Measurements from ENCODE around the gene HECW1. TPM values are rescaled to one million over a fixed set of nuclear protein-coding genes. Genes with fewer than 3 reads are reported as not detected.

HECW1 gene
- total and polyA plus RNA-seq, 10 of the 15 experiments (the other 5 are each of a cell fraction or from before 2014, with no cell fraction given): under 0.01 to 0.31 (median 0.04) TPM; not detected in 3

GRCh38 chr7:43437001-43437400, 324.6 kb downstream of the HECW1 start:
- H3K4me1 ChIP-seq (ENCODE audit: control insufficient read depth, insufficient read depth, low read length): no peaks in the 10 kb centered on the region
- no peaks in the 10 kb centered on the region for H3K79me2 ChIP-seq (ENCODE audit: control insufficient read depth, insufficient read depth, low read length)
- no peak for DNase-seq (ENCODE audit: low read depth, low spot score)
- ATAC-seq: no peak
- WGBS (ENCODE audit: insufficient coverage, insufficient replicate concordance, low lambda C conversion rate, missing lambda C conversion rate): 55% methylated on average over 5 of the region's 5 CpGs
- no peak overlapping the region for H3K4me3 ChIP-seq
- POLR2A ChIA-PET: no interaction called here
- no peak overlapping the region for H3K27ac ChIP-seq (ENCODE audit: control insufficient read depth, insufficient read depth)
- no peak for FAIRE-seq
- SMC1A ChIA-PET (ENCODE audit: uncharacterized antibody, unreplicated experiment): no interaction called here
- intact Hi-C loops (cut with micrococcal nuclease; ENCODE audit: unreplicated experiment) (loop anchor here (5.0 kb wide), 1 partner anchor 120 kb away; no protein-coding TSS in a partner anchor), in situ Hi-C loops (cut with MboI) (no loop called here)
- H3K9ac ChIP-seq (ENCODE audit: control insufficient read depth, insufficient read depth, low read length): no peak overlapping the region
- no peaks in the 10 kb centered on the region for H3K36me3 ChIP-seq (ENCODE audit: control insufficient read depth in 2 of 2, insufficient read depth in 2 of 2, low read length in 1 of 2)
- no peaks in the 10 kb centered on the region for H3K9me3 ChIP-seq (replicated peaks; ENCODE audit: control insufficient read depth, insufficient read depth, low read length)
- CTCF ChIA-PET: interaction anchor here (0.9 kb wide), 1 partner anchor 122 kb away, joined by 3 read pairs; no protein-coding TSS in a partner anchor
- BruUV-seq (replicated peaks): no TSS peak
- no peaks in the 10 kb centered on the region for H4K20me1 ChIP-seq (ENCODE audit: control insufficient read depth, insufficient read depth)
- H2AFZ ChIP-seq (ENCODE audit: control insufficient read depth, low read depth, low read length): no peak overlapping the region
- H3K27me3 ChIP-seq (replicated peaks in 1 of 2; ENCODE audit: control insufficient read depth in 2 of 2, insufficient read depth in 2 of 2, low read length in 1 of 2): no peaks in the 10 kb centered on the region
- RAD21 ChIA-PET (ENCODE audit: unreplicated experiment): no interaction called here
- no peak overlapping the region for H3K4me2 ChIP-seq (ENCODE audit: control insufficient read depth, insufficient read depth)
- no peak for TF ChIP-seq E2F4 (IDR thresholded peaks at IDR 0.05; ENCODE audit: low read depth, low read length)
- TF ChIP-seq JUND (IDR thresholded peaks at IDR 0.05; ENCODE audit: low read depth, low read length): no peak

GRCh38 chr7:43438897-43439479, 326.5 kb downstream of the HECW1 start:
- WGBS (ENCODE audit: insufficient coverage, insufficient replicate concordance, low lambda C conversion rate, missing lambda C conversion rate): 18% methylated on average over 8 of the region's 8 CpGs
- Histone ChIP-seq H3K36me3 (ENCODE audit: control insufficient read depth in 2 of 2, insufficient read depth in 2 of 2, low read length in 1 of 2) (no peaks in the 10 kb centered on the region), H3K9ac (ENCODE audit: control insufficient read depth, insufficient read depth, low read length) (no peak overlapping the region), H4K20me1 (ENCODE audit: control insufficient read depth, insufficient read depth) (no peaks in the 10 kb centered on the region), H3K4me3 (no peak overlapping the region), H2AFZ (ENCODE audit: control insufficient read depth, low read depth, low read length) (no peak overlapping the region), H3K27ac (ENCODE audit: control insufficient read depth, insufficient read depth) (no peak overlapping the region), H3K4me2 (ENCODE audit: control insufficient read depth, insufficient read depth) (no peak overlapping the region), H3K79me2 (ENCODE audit: control insufficient read depth, insufficient read depth, low read length) (no peaks in the 10 kb centered on the region), H3K4me1 (ENCODE audit: control insufficient read depth, insufficient read depth, low read length) (no peaks in the 10 kb centered on the region), H3K27me3 (replicated peaks in 1 of 2; ENCODE audit: control insufficient read depth in 2 of 2, insufficient read depth in 2 of 2, low read length in 1 of 2) (no peaks in the 10 kb centered on the region), H3K9me3 (replicated peaks; ENCODE audit: control insufficient read depth, insufficient read depth, low read length) (no peaks in the 10 kb centered on the region)
- ChIA-PET POLR2A (interaction anchor here (0.7 to 1.0 kb wide), 2 partner anchors 15 to 176 kb away, joined by 3 read pairs; no protein-coding TSS in a partner anchor), RAD21 (ENCODE audit: unreplicated experiment) (interaction anchor here (0.7 to 3.3 kb wide), 18 partner anchors 9 to 1496 kb away, joined by 3 to 22 read pairs (median 4); no protein-coding TSS in a partner anchor), SMC1A (ENCODE audit: uncharacterized antibody, unreplicated experiment) (interaction anchor here (0.7 to 3.0 kb wide), 23 partner anchors 8 to 515 kb away, joined by 3 to 18 read pairs (median 4); partner anchors contain the start of genes MRPL32 and PSMA2), CTCF (interaction anchor here (0.6 to 8.8 kb wide), 52 partner anchors 9 to 1461 kb away, joined by 3 to 69 read pairs (median 5); partner anchors contain the start of genes MRPL32, PSMA2 and STK17A)
- ATAC-seq (no peak), FAIRE-seq (no peak), DNase-seq (ENCODE audit: low read depth, low spot score) (no peak)
- in situ Hi-C loops (cut with MboI): no loop called here
- intact Hi-C loops (cut with micrococcal nuclease; ENCODE audit: unreplicated experiment): loop anchor here (2.0 to 5.0 kb wide), 3 partner anchors 122 to 498 kb away; no protein-coding TSS in a partner anchor
- BruUV-seq (replicated peaks): no TSS peak
- TF ChIP-seq ZBTB40 (IDR thresholded peaks at IDR 0.05; ENCODE audit: borderline replicate concordance) (no peak), ZNF24 (IDR thresholded peaks at IDR 0.05) (no peak), PAX8 (IDR thresholded peaks at IDR 0.05) (no peak), ATF2 (IDR thresholded peaks at IDR 0.05; ENCODE audit: low read length) (no peak), ZBTB33 (IDR thresholded peaks at IDR 0.05) (no peak)

All from GM12878 (cell line).